HG02678 (cell line): ENCODE data around the gene LRRC10B.

Experiments
- ATAC-seq: cut with Tn5 transposase; IDR thresholded peaks from one replicate; pipeline ENCODE4 v1.9.1; 2021; ENCODE audit warnings: mild to moderate bottlenecking, moderate library complexity; ENCODE audit not compliant: unreplicated experiment

Gene LRRC10B

GRCh38 chr11:61507012-61507768 lies 1.4 kb upstream of the LRRC10B start:
- no peak for ATAC-seq

- ATAC-seq = peak; percentile 67
These were observed 787 bp downstream of the LRRC10B start for GRCh38 chr11:61509043-61510029.

- no peak for ATAC-seq
These were observed 1.8 kb downstream of the LRRC10B start for GRCh38 chr11:61510166-61510919.

- ATAC-seq = no peak
These were observed 2.4 kb downstream of the LRRC10B start for GRCh38 chr11:61510974-61511373.

GRCh38 chr11:61511383-61511782 lies 2.8 kb downstream of the LRRC10B start:
- no peak for ATAC-seq

- no peak for ATAC-seq
These were observed 3.9 kb downstream of the LRRC10B start for GRCh38 chr11:61512435-61512834.

- no peak for ATAC-seq
These were observed 4.7 kb downstream of the LRRC10B start for GRCh38 chr11:61513143-61513765.

GRCh38 chr11:61514050-61514917 lies 5.7 kb downstream of the LRRC10B start:
- ATAC-seq = no peak

- no peak for ATAC-seq
These were observed 7.1 kb downstream of the LRRC10B start for GRCh38 chr11:61515686-61516085.

- no peak for ATAC-seq
These were observed 7.6 kb downstream of the LRRC10B start for GRCh38 chr11:61516191-61516590.

GRCh38 chr11:61516675-61517572 lies 8.4 kb downstream of the LRRC10B start:
- ATAC-seq = no peak

- ATAC-seq = no peak
These were observed 9.7 kb downstream of the LRRC10B start for GRCh38 chr11:61518032-61518795.

- no peak for ATAC-seq
These were observed 14.3 kb downstream of the LRRC10B start for GRCh38 chr11:61522881-61523280.

- no peak for ATAC-seq
These were observed 15.9 kb downstream of the LRRC10B start for GRCh38 chr11:61524446-61524845.

- ATAC-seq = no peak
These were observed 16.5 kb downstream of the LRRC10B start for GRCh38 chr11:61524963-61525587.

- ATAC-seq = no peak
These were observed 17.7 kb downstream of the LRRC10B start for GRCh38 chr11:61526229-61526628.

- ATAC-seq = no peak
These were observed 18.6 kb downstream of the LRRC10B start for GRCh38 chr11:61526956-61527731.
